Liver (tissue), 9 donors: Measurements from ENCODE around the gene CNOT4. TPM values are rescaled to one million over a fixed set of nuclear protein-coding genes. Genes with fewer than 3 reads are reported as not detected.

ENCODE experiments used
- DNase-seq: peaks from one replicate; pipeline ENCODE4 v3.0.0-alpha.2; 2017; ENCODE audit warnings: low spot score
- H3K27ac ChIP-seq, 2 donors: one replicate each; pipeline ENCODE4 v1.7.0; 2013; ENCODE audit warnings: inconsistent platforms in 2 of 2, low read length in 2 of 2, control low read depth in 1 of 2, low read depth in 1 of 2, mild to moderate bottlenecking in 1 of 2
- H3K27me3 ChIP-seq, 4 donors: one replicate each; pipeline versions ENCODE4 v1.6.1 to v1.7.0; 2013; ENCODE audit warnings: low read length in 3 of 4, inconsistent platforms in 1 of 4, mild to moderate bottlenecking in 1 of 4, moderate library complexity in 1 of 4; ENCODE audit not compliant: control insufficient read depth in 4 of 4, insufficient read depth in 4 of 4
- H3K36me3 ChIP-seq, 4 donors: one replicate each; pipeline versions ENCODE4 v1.6.1 to v1.7.0; 2013; ENCODE audit warnings: low read length in 3 of 4, mild to moderate bottlenecking in 3 of 4, low read depth in 1 of 4, moderate library complexity in 1 of 4; ENCODE audit not compliant: control insufficient read depth in 4 of 4, insufficient read depth in 3 of 4
- H3K4me1 ChIP-seq, 4 donors: one replicate each; pipeline versions ENCODE4 v1.6.1 to v1.7.0; 2013; ENCODE audit warnings: low read length in 3 of 4, mild to moderate bottlenecking in 3 of 4, moderate library complexity in 1 of 4; ENCODE audit not compliant: control insufficient read depth in 4 of 4, insufficient read depth in 4 of 4
- H3K4me3 ChIP-seq, 3 donors: one replicate each; pipeline versions ENCODE4 v1.6.1 to v1.7.0; 2013; ENCODE audit warnings: low read length in 3 of 3, control low read depth in 1 of 3, low read depth in 1 of 3, mild to moderate bottlenecking in 1 of 3
- H3K9ac ChIP-seq, 2 donors: one replicate each; pipeline ENCODE4 v1.7.0; 2013; ENCODE audit warnings: low read length in 2 of 2, mild to moderate bottlenecking in 2 of 2, moderate library complexity in 2 of 2, control low read depth in 1 of 2, low read depth in 1 of 2
- H3K9me3 ChIP-seq, 4 donors: one replicate each; pipeline versions ENCODE4 v1.6.1 to v1.7.0; 2013; ENCODE audit warnings: low read length in 3 of 4; ENCODE audit not compliant: control insufficient read depth in 4 of 4
- EGR1 ChIP-seq, 2 donors: IDR thresholded peaks; 2 replicates each; pipeline ENCODE4 v1.6.1; 2016 to 2018; ENCODE audit warnings: antibody characterized with exemption in 2 of 2, low read depth in 2 of 2
- FOXA1 ChIP-seq: IDR thresholded peaks from 2 replicates; pipeline ENCODE4 v1.6.1; 2016; ENCODE audit warnings: antibody characterized with exemption
- FOXA2 ChIP-seq: IDR thresholded peaks from 2 replicates; pipeline ENCODE4 v1.6.1; 2016; ENCODE audit warnings: antibody characterized with exemption
- GABPA ChIP-seq, 2 donors: IDR thresholded peaks in 1 of 2; conservative IDR thresholded peaks in 1 of 2; 2 replicates each; pipeline ENCODE4 v1.6.1; 2016; ENCODE audit warnings: antibody characterized with exemption in 2 of 2, mild to moderate bottlenecking in 1 of 2, moderate library complexity in 1 of 2
- HNF4A ChIP-seq, 2 donors: conservative IDR thresholded peaks; 2 replicates each; pipeline ENCODE4 v1.6.1; 2016; ENCODE audit warnings: antibody characterized with exemption in 2 of 2, mild to moderate bottlenecking in 2 of 2
- HNF4G ChIP-seq: IDR thresholded peaks from 2 replicates; pipeline ENCODE4 v1.6.1; 2016; ENCODE audit warnings: antibody characterized with exemption
- JUND ChIP-seq, 2 donors: IDR thresholded peaks; 2 replicates each; pipeline ENCODE4 v1.6.1; 2016; ENCODE audit warnings: antibody characterized with exemption in 2 of 2
- RAD21 ChIP-seq, 2 donors: IDR thresholded peaks; 2 replicates each; pipeline ENCODE4 v1.6.1; 2016; ENCODE audit warnings: antibody characterized with exemption in 2 of 2, mild to moderate bottlenecking in 2 of 2
- RXRA ChIP-seq, 2 donors: IDR thresholded peaks; 2 replicates each; pipeline ENCODE4 v1.6.1; 2017 to 2018; ENCODE audit warnings: antibody characterized with exemption in 2 of 2, mild to moderate bottlenecking in 1 of 2
- SP1 ChIP-seq: IDR thresholded peaks from 2 replicates; pipeline ENCODE4 v1.6.1; 2018; ENCODE audit warnings: antibody characterized with exemption, mild to moderate bottlenecking
- TAF1 ChIP-seq: conservative IDR thresholded peaks from 2 replicates; pipeline ENCODE4 v1.6.1; 2016; ENCODE audit warnings: antibody characterized with exemption, mild to moderate bottlenecking
- YY1 ChIP-seq: IDR thresholded peaks from 2 replicates; pipeline ENCODE4 v1.6.1; 2016; ENCODE audit warnings: antibody characterized with exemption, mild to moderate bottlenecking
- WGBS: extraction: QIAGEN DNeasy Blood & Tissue Kit; methylation state at CpG from one replicate; pipeline ENCODE4 v1.1.7; 2013; 5-methylcytosine and 5-hydroxymethylcytosine counted together
- polyA plus RNA-seq, 2 donors: library from polyadenylated mRNA; stranded (reverse) in 1 of 2; unstranded in 1 of 2; fragments of 200-250 nt in 1 of 2; fragments of >200 nt in 1 of 2; fragmentation: Nextera tagmentation in 1 of 2; extraction: Ambion mirVana in 1 of 2; gene quantifications; one replicate each; pipeline versions ENCODE4 v1.2.1 to v1.2.3, GENCODE V29; 2013 to 2015
- total RNA-seq, 2 donors: library from RNA; depleted of rRNA; stranded (reverse); fragments of >200 nt; gene quantifications; one replicate each; pipeline ENCODE4 v1.2.3, GENCODE V29; 2014
- TF ChIP-seq, protein P1 (sequence below): IDR thresholded peaks from 2 replicates; pipeline ENCODE4 v1.6.1; 2016; ENCODE audit warnings: antibody characterized with exemption
- TF ChIP-seq, protein P2 (sequence below): fragments of 150-350 bp; IDR thresholded peaks from 2 replicates; pipeline ENCODE4 v1.5.1; 2017; ENCODE audit warnings: improper control_type of control experiment, low read depth, low read length; ENCODE audit not compliant: missing input control
- TF ChIP-seq, protein P3 (sequence below): IDR thresholded peaks from 2 replicates; pipeline ENCODE4 v1.6.1; 2016; ENCODE audit warnings: antibody characterized with exemption
- TF ChIP-seq, protein P4 (sequence below): IDR thresholded peaks from 2 replicates; pipeline ENCODE4 v1.6.1; 2016; ENCODE audit warnings: antibody characterized with exemption
- donor health status: healthy.
- donor health status: healthy.
- donor health status: healthy.
- donor health status: healthy.
- donor health status: healthy.

The CNOT4 gene
- total and polyA plus RNA-seq, 4 donors: 3.7 to 11.1 (median 8.6) TPM

DNA sequence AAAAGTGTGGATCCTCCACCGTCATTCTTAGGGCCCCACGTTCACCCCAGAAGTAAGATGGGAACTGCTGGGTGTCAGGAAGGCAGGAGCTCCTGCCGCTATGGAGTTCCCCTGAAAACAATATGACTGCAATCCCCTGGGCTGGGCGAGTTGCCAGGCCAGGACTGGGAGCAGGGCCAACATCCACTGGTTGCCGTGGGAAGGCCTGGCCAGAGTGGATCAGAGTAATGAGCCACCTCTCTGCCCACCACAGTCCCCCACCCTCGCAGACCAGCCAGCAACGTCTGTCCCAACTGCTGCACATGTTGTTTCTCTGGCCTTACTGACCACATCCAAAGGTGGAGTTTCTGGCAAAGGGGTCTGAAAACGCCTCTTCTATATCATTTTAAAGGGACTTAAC, 189.6 kb downstream of the CNOT4 start:
- TF ChIP-seq EGR1 (IDR thresholded peaks at IDR 0.05; ENCODE audit: low read depth in 2 of 2) (no peak), HNF4A (conservative IDR thresholded peaks at IDR 0.05) (no peak), GABPA (IDR thresholded peaks at IDR 0.05 in 1 of 2, conservative IDR thresholded peaks at IDR 0.05 in 1 of 2) (no peak), HNF4G (no peak), FOXA1 (no peak), RXRA (IDR thresholded peaks at IDR 0.05) (no peak), TAF1 (no peak), RAD21 (IDR thresholded peaks at IDR 0.05) (no peak), SP1 (no peak)
- TF ChIP-seq, protein P1, sequence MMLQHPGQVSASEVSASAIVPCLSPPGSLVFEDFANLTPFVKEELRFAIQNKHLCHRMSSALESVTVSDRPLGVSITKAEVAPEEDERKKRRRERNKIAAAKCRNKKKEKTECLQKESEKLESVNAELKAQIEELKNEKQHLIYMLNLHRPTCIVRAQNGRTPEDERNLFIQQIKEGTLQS: no peak
- TF ChIP-seq, protein P2, sequence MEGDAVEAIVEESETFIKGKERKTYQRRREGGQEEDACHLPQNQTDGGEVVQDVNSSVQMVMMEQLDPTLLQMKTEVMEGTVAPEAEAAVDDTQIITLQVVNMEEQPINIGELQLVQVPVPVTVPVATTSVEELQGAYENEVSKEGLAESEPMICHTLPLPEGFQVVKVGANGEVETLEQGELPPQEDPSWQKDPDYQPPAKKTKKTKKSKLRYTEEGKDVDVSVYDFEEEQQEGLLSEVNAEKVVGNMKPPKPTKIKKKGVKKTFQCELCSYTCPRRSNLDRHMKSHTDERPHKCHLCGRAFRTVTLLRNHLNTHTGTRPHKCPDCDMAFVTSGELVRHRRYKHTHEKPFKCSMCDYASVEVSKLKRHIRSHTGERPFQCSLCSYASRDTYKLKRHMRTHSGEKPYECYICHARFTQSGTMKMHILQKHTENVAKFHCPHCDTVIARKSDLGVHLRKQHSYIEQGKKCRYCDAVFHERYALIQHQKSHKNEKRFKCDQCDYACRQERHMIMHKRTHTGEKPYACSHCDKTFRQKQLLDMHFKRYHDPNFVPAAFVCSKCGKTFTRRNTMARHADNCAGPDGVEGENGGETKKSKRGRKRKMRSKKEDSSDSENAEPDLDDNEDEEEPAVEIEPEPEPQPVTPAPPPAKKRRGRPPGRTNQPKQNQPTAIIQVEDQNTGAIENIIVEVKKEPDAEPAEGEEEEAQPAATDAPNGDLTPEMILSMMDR: no peak
- TF ChIP-seq, protein P3, sequence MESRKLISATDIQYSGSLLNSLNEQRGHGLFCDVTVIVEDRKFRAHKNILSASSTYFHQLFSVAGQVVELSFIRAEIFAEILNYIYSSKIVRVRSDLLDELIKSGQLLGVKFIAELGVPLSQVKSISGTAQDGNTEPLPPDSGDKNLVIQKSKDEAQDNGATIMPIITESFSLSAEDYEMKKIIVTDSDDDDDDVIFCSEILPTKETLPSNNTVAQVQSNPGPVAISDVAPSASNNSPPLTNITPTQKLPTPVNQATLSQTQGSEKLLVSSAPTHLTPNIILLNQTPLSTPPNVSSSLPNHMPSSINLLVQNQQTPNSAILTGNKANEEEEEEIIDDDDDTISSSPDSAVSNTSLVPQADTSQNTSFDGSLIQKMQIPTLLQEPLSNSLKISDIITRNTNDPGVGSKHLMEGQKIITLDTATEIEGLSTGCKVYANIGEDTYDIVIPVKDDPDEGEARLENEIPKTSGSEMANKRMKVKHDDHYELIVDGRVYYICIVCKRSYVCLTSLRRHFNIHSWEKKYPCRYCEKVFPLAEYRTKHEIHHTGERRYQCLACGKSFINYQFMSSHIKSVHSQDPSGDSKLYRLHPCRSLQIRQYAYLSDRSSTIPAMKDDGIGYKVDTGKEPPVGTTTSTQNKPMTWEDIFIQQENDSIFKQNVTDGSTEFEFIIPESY: no peak
- TF ChIP-seq, protein P4, sequence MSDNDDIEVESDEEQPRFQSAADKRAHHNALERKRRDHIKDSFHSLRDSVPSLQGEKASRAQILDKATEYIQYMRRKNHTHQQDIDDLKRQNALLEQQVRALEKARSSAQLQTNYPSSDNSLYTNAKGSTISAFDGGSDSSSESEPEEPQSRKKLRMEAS: no peak

DNA sequence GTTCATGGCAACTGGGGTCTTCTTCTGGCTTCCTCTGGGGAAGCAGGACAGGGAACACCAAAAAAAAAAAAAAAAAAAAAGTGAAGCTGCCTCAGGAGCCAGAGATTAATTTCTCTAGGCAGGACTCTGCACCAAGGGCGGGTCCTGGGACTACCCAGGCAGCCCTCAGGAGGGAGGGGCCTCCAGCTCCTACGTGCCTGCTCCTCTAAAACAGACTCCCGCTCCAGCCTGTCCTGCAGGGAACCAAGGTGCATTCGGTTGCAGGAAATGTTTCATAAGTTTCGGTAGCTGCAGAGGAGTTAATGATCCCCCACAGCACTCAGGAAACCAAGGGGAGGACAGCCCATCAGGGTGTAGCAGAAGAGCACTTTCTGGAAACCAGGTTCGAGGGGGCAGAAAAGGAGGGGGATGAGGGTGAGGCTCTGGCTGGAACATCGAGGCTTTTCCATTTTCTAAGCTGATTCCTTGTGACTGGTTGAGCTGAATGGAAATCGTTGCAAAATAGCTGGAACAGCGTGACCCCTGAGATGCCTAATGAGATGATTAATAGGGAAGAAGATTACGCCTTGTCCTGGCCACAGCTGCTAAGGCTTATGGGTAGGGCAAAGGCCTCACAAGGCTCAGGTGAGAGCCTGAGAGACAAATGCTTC, 192.1 kb downstream of the CNOT4 start:
- Histone ChIP-seq H3K4me3 (no peak overlapping the region), H3K4me1 (no peaks in the 10 kb centered on the region), H3K27me3 (no peaks in the 10 kb centered on the region), H3K36me3 (no peaks in the 10 kb centered on the region), H3K9ac (no peak overlapping the region), H3K27ac (no peak overlapping the region), H3K9me3 (no peaks in the 10 kb centered on the region)
- no peak for DNase-seq
- 77% methylated on average over 10 of the region's 10 CpGs for WGBS
- no peak for TF ChIP-seq FOXA1
- no peak for TF ChIP-seq RAD21 (IDR thresholded peaks at IDR 0.05)
- TF ChIP-seq, protein P2: no peak
- TF ChIP-seq, protein P3: no peak
- TF ChIP-seq FOXA2: no peak
- TF ChIP-seq EGR1 (IDR thresholded peaks at IDR 0.05; ENCODE audit: low read depth in 2 of 2): no peak
- TF ChIP-seq YY1: no peak
- TF ChIP-seq TAF1: no peak
- TF ChIP-seq, protein P4: no peak
- TF ChIP-seq HNF4G: no peak
- no peak for TF ChIP-seq GABPA (IDR thresholded peaks at IDR 0.05 in 1 of 2, conservative IDR thresholded peaks at IDR 0.05 in 1 of 2)
- TF ChIP-seq JUND (IDR thresholded peaks at IDR 0.05): no peak
- no peak for TF ChIP-seq RXRA (IDR thresholded peaks at IDR 0.05)
- no peak for TF ChIP-seq SP1

More for the DNA sequence above, 189.6 kb downstream of the CNOT4 start:
- Histone ChIP-seq H3K36me3 (no peaks in the 10 kb centered on the region), H3K9ac (no peak overlapping the region), H3K27me3 (no peaks in the 10 kb centered on the region), H3K4me1 (no peaks in the 10 kb centered on the region), H3K9me3 (no peaks in the 10 kb centered on the region), H3K27ac (no peak overlapping the region), H3K4me3 (no peak overlapping the region)
- 30% methylated on average over 8 of the region's 8 CpGs for WGBS
- DNase-seq: peak; percentile 65
